ENCODE results near the gene MAB21L4. TPM values are rescaled to one million over a fixed set of nuclear protein-coding genes. Genes with fewer than 3 reads are reported as not detected.

MAB21L4 gene
- polyA plus RNA-seq, 12 donors = 0.08 to 7.3 (median 1.7) TPM; not detected in 5

DNA sequence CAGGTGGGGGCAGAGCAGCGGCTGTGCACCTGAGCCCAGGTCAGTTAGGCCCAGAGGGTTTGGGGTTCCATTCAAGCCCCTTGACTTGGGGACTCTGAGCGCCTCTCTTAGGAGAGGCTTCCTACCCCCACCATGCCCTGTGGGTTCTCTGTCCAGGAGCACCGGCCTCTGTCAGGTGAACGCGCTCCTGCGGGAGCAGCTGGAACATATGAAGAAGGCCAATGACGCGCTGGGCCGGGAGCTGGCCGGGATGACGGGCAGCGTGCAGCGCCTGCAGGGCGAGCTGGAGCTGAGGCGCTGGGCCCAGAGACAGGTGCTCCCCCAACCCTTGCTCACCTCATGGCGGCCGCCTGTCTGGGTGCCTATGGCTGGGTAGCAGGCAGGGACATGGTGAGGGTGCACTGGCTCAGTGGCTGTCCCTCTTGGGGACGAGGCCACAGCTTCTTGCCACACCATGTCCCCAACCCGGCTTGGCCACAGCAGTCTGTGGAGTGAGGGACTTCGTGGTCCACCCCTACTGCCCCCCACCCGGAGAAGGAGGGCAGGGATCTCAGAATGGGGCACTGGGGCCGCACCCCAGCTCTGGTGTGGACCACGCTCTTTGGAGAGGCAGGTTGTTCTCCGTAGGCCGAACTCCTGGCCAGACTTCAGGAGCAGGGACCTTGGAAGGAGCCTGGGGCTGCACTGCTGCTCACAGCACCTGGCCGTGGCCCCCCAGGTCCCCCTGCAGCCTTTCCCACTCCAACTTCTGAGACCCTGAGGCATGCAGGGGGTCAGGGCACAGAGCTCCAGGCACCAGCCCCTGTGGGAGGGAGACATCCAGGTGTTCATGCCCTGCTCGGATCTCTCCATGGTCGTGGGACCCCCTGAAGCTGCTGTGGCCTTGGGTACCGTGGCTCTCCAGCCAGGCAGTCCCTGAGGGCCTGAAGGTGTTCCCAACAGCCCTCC is 29.9 kb upstream of the MAB21L4 start:
- DNase-seq = no peak

DNA sequence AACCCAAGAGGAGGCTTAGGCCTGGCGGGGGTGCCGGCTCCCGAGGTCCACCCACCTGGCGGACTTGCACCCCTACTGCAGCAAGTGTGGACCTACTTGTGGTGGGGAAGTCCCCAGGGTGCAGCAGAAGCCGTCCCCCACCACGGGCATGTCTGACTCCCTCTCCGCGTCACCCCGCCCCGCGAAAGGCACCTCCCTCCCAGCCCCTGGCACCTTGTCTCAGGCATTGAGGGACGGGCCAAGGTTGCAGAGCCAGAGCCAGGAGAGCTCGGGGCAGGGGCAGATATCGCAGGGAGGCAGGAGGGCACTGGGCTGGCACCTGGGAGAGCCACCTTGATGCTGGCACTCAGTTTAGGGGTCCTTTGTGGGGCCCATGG is 29.2 kb upstream of the MAB21L4 start:
- no peak for DNase-seq

DNA sequence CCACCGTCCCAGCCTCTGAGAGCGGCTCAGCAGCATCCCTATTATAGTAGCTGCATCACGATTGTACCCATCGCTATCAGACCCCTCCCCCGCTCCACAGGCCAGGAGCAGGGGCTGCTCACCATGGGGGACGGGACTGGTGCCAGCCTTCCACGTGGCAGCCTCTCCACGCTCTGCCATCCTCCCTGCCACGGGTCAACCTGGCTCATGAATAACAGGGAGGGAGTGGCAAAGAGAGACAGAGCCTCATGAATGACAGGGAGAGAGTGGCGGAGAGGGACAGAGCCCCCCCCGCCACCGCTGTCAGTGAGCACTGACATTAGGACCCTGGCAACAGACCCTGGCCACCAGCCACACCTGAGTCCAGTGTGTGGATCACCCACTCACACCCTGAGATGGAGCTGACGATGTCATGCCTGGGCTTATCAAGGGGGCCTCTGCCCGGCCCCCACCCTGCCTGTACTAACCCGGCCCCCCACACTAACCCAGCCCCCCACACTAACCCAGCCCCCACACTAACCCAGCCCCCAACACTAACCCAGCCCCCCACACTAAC is 27.1 kb upstream of the MAB21L4 start:
- no peak for DNase-seq

DNA sequence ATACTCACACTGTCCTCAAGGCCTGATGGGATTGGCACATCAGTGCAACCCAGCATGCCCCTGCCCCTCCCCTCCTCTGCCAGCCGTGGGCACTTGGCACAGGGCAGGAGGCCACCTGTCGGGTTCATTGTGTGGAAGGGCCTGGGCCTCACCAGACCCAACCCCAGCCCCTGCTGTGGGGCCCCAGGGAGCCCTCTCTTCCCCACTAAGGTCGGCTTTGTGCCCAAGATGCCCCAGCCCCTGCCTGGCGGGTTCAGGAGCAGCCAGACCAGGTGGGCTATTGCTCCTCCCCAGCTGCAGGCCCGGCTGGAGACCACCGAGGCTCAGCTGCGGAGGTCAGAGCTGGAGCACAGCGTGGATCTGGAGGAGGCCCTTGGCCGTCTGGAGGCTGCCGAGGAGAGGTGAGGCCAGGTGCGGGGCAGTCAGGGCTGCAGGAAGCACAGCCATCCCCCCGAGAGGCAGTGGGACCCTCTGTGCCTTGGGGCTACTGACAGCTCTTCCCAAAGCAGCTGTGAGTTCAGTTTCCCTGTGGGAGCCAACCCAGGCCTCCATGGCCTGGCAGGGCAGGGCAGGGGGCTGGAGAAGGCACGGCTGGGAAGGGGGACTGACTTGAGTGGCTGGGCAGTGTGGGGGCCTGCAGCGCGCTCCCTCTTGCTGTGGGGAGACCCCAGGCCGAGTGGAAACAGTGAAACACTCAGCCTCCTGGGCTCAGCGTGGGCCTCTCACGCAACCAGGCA is 26.5 kb upstream of the MAB21L4 start:
- no peak for DNase-seq

DNA sequence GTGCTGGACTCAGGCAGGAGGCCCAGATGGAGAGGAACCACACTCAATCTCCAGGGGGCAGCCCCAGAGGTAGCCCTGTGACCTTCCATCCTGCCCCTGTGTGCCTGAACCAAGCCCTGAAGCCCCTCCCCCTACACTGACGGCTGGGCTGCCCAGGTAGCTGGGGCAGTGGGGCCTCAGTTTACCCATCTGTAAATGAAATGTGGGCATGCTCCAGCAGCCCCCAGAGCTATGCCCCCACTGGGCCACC is 26.0 kb upstream of the MAB21L4 start:
- no peak for DNase-seq

DNA sequence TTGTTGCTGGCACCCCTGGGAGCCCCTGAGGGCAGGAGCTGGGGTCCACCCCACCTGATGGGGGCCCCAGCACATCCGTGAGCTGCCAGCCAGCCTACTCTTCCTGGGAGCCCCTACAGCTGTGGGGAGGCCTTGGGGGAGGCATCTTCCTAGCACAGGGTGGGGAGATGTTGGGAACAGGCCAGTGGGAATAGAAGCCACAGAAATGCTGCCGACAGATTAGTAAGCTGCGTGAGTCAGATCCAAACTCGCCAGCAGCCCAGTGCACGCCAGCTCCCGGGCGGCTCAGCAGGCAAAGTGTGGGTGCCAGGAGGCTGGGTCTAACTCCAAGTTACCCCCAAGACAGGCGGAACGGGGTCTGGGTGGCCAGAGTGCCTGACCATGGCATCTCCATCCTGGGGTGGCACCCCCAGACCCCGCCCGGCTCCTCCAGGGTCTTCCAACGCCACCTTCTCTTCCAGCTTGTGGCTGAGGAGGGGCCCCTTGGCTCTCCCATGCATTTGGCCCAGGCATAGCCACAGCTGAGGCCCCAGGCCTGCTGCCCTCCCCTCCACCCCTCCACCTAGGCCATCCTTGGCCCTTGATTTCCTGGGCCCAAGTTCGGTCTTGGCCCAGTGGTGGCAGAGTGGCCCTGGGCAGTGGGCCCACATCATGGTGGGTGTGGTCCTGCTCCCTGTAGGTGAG is 25.5 kb upstream of the MAB21L4 start:
- DNase-seq = no peak

DNA sequence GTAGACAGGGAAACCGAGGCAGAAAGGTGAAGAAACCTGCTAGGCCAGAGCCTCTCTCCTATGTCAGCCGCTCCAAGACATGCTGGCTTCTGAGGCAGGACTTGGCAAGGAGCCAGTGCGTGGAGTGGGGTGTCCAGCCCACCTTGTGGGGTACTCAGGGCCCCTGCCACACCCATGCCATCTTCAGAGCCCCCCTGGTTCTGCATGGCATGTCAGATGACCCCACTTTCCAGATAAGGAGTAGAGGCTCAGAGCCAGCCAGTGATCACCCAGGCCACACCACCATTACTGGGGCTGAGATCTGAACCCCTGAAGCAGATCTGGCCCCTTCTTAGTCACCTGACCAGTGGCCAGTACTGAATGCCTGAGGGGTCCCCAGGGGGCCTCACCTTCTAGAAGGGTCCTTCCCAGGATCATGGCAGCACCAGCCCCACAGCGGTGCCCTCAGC is 24.9 kb upstream of the MAB21L4 start:
- DNase-seq = no peak

DNA sequence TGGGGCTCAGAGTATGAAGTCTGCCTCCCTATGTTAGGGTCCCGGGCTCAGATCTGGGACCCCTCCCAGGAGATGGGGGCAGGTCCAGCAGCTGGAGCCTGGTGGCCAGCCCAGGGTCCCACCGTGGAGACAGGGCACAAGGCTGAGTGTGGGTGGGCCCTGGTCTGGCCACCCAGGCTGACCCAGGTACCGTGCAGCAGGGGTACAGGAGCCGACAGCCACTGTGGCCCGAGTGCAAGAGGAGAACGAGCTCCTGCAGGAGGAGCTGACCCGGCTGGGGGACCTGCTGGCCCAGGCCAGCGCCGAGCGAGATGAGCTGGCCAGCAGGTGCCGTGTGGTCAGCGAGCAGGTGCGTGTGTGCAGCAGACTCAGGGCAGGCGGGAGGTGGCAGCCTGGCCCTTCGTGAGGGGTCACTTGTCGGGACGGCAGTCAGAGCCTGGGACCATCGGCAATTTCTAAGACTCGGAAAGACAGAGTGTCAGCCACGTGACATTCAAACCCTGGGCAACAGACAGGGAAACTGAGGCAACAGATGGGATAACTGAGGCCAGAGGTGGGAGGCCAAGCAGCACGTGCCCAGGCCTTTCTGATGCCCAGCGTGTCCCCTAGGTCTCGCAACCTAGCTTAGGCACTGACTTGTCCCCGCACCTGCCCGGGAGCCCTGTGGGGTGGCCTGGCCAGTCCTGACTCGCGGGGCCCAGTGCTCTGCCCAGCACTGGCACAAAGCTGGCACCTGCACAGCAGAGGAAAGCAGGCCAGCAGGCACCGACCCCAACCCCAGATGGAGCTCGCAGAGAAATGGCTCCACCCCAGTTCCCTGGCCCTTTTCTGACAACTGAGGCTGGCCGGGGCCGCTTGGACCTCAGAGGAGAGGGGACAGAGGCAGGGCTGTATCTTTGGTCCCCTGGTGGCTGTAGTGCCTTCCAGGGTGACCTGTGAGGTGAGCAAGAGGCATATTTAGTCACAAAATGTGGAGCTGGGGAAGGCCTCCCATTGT is 24.1 kb upstream of the MAB21L4 start:
- no peak for DNase-seq

DNA sequence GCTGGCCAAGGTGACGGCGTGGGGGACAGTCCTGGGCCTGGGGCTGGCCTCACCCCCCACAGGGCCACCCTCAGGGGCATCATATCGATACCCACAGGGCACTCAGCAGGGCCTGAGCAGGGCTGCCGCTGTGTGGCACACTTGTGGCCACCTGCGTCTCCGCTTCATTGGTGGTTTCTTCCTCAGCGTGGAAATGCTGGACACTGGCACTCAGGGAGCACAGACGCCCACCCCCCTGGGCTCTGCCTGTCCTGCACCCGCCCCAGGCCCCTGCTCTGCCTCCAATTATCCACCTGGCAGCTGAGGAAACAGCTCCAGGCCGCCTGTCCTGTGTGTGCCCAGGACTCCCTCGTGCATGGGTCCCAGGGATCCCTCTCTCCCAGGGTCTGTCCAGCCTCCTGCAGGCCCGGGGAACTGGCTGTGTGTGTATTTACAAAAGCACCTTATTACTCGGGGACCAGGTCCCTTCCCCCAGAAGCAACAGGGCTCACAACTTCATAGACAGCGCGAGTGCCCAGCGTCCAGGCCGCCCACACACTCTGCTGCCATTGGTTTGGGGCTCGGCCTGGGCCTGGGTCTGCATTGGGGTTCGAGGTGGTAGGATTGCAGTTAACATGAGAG is 23.3 kb upstream of the MAB21L4 start:
- no peak for DNase-seq

DNA sequence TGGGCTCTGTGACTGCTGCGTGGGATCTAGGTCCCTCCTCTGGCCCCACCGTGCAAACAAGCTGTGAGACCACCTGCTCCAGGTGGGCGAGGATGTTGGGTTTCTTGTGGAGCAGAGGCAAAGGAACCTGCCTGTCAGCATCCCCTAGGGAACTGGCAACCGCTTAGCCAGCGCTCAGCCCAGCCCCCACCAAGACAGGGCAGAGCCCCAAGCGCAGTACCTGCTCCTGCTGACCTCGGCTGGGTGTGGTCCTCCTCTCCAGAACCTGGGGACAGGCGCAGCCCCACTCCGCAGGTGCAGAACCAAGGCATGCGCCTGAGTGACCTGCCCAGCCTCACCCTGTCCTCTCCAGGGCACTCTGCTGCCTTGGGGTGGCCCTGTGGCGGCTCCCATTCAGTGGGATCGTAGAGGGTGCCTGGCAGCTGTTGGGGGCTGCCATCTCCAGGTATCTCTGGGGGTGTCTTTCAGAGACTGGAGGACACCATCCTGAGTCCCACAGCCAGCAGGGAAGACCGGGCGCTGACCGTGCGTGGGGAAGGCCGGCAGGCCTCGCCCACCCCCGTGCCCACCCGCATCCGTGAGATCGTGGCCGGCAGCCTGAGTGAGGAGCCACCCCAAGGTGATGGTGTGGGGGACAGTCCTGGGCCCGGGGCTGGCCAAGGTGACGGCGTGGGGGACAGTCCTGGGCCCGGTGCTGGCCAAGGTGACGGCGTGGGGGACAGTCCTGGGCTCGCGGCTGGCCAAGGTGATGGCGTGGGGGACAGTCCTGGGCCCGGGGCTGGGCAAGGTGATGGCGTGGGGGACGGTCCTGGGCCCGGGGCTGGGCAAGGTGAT is 22.5 kb upstream of the MAB21L4 start:
- DNase-seq = no peak

DNA sequence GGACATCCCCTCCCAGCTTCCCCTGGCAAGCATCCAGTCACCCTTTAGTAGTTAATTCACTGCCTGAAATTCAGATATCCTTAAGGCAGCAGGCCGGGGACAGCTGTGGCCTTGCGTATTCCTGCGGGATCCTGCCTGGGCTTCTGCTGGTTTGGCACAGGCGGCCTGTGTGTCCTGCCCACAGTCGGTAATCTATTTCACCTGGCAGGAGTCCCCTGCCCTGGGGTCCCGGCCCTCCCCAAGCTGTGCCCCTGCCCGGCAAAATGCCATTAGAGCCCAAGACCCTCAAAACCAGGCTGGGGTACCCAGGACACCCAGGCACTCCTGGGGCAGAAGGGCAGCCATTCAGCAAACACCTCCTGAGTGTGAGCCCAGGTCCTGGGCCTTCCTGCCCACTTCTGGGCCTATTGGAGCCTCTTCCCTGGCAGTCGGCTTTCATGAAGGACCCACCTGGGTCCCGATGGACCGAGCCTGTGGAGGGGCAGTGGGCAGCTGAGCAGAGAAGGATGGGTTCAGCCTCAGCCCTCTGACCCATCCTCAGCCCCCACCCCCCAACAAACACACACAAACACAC is 21.8 kb upstream of the MAB21L4 start:
- no peak for DNase-seq

DNA sequence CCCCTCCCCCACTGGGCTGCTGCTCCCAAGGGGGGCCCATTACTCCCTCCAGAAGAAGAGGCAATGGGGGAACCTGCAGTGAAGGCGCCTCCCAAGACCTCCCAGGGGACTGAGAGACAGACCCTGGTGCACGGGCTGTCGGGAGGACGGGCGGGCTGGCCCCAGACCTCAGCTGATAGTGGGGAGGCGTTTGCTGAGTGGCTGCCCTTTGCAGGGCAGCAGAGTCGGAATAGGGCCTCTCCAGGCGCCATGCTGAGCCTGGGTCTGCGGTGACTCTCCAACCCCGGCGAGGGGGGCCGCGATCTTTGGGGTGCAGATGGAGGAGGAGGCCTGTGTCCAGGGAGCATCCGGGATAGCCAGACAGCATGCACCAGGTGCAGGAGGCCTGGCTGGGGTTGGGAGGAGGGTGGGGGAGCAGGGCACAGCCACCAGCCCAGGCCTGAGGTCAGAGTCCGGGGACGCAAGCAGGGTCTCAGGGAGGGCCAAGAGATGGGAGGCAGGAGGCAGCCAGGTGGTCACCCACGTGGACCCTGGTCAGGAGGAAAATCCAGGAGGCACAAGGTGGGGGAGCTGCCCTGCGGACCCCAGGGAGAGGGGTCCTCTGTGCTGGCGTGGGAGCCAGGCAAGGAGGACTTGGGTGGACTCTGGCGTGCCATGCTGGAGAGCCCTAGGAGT is 21.2 kb upstream of the MAB21L4 start:
- no peak for DNase-seq

DNA sequence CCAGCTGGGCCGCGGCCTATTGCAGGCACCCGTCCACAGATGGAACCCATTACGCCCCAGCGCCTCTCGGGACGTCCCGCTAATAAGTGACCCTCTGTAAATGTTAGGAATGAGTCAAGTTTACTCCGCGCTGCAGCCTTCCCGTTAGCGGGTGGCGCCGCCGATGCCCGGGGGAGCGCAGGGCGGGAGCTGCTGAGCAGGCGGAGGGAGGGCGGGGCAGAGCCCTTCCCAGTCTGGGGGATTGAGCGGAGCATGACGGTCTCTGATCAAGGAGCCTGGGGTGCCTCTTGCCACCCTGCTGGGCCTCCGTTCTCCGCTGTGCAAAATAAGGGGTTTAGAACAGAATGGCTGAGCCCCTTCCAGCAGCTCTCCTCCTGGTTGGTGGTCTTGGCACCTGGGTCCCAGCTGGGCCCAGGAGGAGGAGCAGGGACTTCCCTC is 20.6 kb upstream of the MAB21L4 start:
- DNase-seq = peak; percentile 43

DNA sequence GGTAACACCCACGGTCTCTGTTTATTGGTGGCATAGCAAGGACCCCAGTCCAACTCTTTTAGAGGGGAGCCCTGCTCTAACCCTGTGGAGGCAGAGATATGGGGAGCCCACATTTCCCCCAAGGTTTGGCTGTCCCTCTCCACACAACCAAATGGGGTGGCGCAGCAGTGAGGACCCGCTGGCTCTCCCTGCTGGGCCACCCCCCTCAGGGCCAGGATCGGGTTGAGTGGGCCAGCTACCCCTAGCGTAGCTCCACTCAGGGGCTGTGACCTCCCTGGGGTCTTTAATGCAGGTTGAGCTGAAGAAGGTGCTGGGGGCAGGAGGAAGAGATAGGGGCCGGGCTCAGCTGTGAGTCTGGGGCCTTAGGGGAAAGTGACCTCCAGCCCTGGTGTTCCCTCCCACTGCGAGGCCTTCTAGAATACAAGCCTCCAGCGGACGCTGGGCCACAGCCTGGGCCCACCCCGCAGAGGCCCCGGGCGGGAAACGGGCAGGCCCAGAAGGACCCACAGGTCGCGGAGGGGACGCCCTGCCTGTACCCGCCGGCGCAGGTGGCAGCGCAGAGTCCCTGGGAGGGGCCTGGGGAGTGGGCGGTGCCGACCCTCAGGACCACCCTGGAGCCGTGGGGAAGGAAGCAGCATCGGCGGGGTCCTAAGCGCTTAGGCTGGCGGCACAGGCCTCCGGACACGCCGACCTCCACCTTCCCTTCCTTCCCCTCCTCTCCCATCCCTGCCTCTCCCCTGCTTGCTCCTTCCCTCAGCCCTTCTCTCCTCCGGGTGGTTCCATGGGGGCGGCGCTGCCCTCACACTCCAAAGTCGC is 19.8 kb upstream of the MAB21L4 start:
- no peak for DNase-seq

DNA sequence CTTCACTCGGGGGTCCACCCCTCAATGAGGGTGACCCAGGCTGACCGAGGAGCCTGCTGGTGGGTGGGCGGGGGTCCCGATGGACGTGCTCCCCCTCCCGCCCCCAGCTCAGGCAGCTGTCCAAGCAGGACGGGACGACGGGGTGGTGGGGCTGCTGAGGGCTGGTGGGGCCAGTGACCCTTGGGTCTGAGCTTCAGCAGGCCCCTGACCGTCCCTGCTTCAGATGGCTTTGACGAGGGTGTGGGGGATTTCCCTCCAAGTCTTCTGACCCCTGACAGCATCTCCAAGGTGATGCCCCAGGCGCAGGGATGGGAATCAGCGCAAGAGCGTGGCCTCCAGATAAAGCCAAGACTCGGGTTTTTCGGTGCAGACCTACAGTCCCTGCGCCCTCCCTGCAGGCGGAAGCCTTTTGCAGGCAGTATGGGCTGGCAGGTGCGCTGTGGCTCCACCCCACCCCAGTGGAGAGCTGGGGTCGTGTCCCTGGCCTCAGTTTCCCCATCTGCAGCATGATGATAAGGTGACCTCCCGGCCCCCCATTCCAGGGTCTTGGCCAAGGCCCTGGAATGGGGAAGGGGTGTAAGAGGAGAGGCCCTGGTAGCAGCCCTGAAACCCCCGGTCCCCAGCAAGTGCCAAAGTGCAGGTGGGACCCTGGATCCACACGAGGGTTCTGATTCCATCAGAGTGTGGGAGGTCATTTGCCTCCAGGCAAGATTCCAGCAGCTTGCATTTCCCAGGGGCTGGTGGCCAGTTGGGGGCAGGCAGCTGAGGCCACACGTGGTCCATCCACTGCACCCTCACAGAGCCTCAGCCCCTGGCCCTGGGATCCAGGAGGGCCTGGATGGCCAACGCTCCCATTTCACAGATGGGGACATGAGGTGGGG is 18.9 kb upstream of the MAB21L4 start:
- DNase-seq = no peak

DNA sequence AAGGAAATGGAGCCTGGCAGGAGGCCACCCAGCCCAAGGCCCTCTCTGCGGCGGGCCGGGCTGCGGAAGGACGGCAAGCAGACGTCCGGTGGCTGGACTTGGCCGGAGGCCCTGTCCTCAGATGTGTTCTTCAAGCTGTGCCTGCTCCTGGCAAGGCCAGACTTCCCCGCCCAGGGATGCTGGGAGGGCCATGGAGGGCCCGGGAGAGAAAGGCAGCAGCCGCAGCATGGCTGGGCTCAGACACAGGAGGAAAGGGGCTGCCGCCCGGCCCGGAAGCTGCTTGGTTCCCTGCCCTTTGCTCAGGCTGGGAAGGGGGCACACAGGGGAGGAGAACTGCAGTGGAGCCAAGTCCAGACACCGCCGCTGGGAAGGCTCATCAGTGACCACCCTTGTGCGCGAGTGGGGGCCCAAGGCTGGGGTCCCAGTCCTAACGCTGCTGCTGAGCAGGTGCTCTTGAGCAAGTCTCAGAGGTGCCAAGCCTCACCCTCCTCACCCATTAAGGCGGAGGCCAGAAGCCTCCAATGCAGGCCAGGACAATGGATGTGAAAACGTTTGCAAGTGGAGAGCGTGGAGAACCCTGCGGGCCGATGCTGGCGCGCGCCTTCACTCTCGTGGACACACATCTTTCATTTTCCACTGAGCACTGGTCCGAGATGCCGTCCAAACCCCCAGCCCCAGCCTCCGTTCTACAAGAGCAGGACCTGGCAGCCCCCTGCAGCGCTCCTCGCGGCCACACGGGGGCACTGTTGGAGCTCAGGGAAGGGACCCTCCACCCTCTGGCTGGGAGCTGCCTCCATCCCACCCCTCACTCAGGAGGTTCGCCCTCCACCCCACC is 18.1 kb upstream of the MAB21L4 start:
- DNase-seq = peak; percentile 61

Measured in muscle of arm (tissue), 12 donors.